Activated naive CD8-positive, alpha-beta T cell treated with anti-CD3 and anti-CD28 coated beads, Interleukin-2, amount 50 U/mL, for 24 hours (primary cell): ENCODE measurements around the gene STARD9.
A peak's percentile ranks its signal among the peaks of the same experiment; 100 is the strongest.
"Not testable (repeated sequence)": the region's sequence is repeated elsewhere in the genome, so short reads cannot be mapped to it uniquely, and the experiment has no call there.

ENCODE experiments used
- ATAC-seq: fragments of 150-1000 bp; cut with Tn5 transposase; one replicate; pipeline ENCODE4 v1.10.0; 2021
- DNase-seq: peaks from one replicate; pipeline ENCODE4 v3.0.0; 2021
- H3K27ac Mint-ChIP-seq: one replicate; pipeline ENCODE4 v1.8.0; 2021; ENCODE audit warnings: mild to moderate bottlenecking, mixed read lengths
- H3K27me3 Mint-ChIP-seq: one replicate; pipeline ENCODE4 v1.8.0; 2021; ENCODE audit warnings: mixed read lengths
- H3K36me3 Mint-ChIP-seq: one replicate; pipeline ENCODE4 v1.8.0; 2021; ENCODE audit warnings: low read depth, mixed read lengths
- H3K4me1 Mint-ChIP-seq: one replicate; pipeline ENCODE4 v1.8.0; 2021; ENCODE audit warnings: mixed read lengths
- H3K4me3 Mint-ChIP-seq: one replicate; pipeline ENCODE4 v1.8.0; 2021; ENCODE audit warnings: mild to moderate bottlenecking, moderate library complexity, mixed read lengths
- H3K9me3 Mint-ChIP-seq: one replicate; pipeline ENCODE4 v1.8.0; 2021; ENCODE audit warnings: mixed read lengths

Gene STARD9

GRCh38 chr15:42577514-42578031 is 2.2 kb downstream of the STARD9 start:
- DNase-seq (no peak), ATAC-seq (no peak)
- Mint-ChIP-seq H3K4me1 (peaks cover 49% of the 10 kb centered on the region), H3K9me3 (no peaks in the 10 kb centered on the region), H3K4me3 (no peak overlapping the region), H3K27me3 (peaks cover 12% of the 10 kb centered on the region), H3K27ac (no peak overlapping the region), H3K36me3 (no peaks in the 10 kb centered on the region)

- H3K9me3 Mint-ChIP-seq = no peaks in the 10 kb centered on the region
- ATAC-seq (no peak), DNase-seq (no peak)
- no peak overlapping the region for H3K4me3 Mint-ChIP-seq
- H3K27ac Mint-ChIP-seq = no peak overlapping the region
- peaks cover 49% of the 10 kb centered on the region for H3K4me1 Mint-ChIP-seq
- no peaks in the 10 kb centered on the region for H3K36me3 Mint-ChIP-seq
- peaks cover 12% of the 10 kb centered on the region for H3K27me3 Mint-ChIP-seq
Observed at GRCh38 chr15:42578984-42579537, 3.7 kb downstream of the STARD9 start.

GRCh38 chr15:42581272-42581730 is 5.9 kb downstream of the STARD9 start:
- Mint-ChIP-seq H3K4me1 (peaks cover 39% of the 10 kb centered on the region), H3K27ac (peak overlapping the region; percentile 50), H3K36me3 (peaks cover 2% of the 10 kb centered on the region), H3K9me3 (no peaks in the 10 kb centered on the region), H3K27me3 (peaks cover 9% of the 10 kb centered on the region), H3K4me3 (peak overlapping the region; percentile 78)
- peak; percentile 99 for ATAC-seq
- DNase-seq = peak; percentile 81

GRCh38 chr15:42582569-42583375 is 7.4 kb downstream of the STARD9 start:
- DNase-seq (no peak), ATAC-seq (no peak)
- peaks cover 5% of the 10 kb centered on the region for H3K27me3 Mint-ChIP-seq
- H3K36me3 Mint-ChIP-seq = peaks cover 4% of the 10 kb centered on the region
- H3K9me3 Mint-ChIP-seq = no peaks in the 10 kb centered on the region
- no peak overlapping the region for H3K27ac Mint-ChIP-seq
- H3K4me3 Mint-ChIP-seq = no peak overlapping the region
- H3K4me1 Mint-ChIP-seq = peaks cover 28% of the 10 kb centered on the region

- Mint-ChIP-seq H3K4me3 (no peak overlapping the region), H3K27ac (no peak overlapping the region), H3K36me3 (peaks cover 4% of the 10 kb centered on the region), H3K4me1 (peaks cover 23% of the 10 kb centered on the region), H3K27me3 (peaks cover 5% of the 10 kb centered on the region), H3K9me3 (no peaks in the 10 kb centered on the region)
- ATAC-seq (no peak), DNase-seq (no peak)
Observed at GRCh38 chr15:42584031-42584765, 8.8 kb downstream of the STARD9 start.

DNA sequence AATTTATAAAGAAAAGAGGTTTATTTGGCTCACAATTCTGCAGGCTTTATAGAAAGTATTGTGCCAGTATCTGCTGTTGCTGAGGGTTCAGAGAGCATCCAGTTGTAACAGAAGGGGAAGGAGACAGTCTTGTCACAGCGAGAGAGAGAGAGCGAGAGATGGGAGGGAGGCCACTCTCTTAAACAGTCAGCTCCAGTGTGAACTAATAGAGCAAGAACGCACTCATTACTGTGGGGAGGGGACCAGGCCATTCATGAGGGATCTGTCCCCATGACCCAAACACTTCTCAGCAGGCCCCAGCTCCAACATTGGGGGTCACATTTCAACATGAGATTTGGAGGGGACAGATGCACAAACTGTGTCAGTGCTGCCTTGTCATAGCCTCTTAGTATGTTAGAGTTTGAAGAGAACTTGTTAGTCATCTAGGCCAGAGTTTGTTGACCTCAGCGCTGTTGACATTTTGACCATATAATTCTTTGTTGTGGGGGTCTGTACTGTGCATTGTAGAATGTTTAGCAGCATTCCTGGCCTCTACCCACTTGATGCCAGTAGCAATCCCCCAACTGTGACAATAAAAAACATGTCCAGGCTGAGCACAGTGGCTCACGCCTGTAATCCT is 15.3 kb downstream of the STARD9 start:
- Mint-ChIP-seq H3K27ac (no peak overlapping the region), H3K4me1 (peaks cover 1% of the 10 kb centered on the region), H3K27me3 (no peaks in the 10 kb centered on the region), H3K9me3 (no peaks in the 10 kb centered on the region), H3K4me3 (no peak overlapping the region), H3K36me3 (peaks cover 6% of the 10 kb centered on the region)
- ATAC-seq (no peak), DNase-seq (no peak)

- Mint-ChIP-seq H3K27me3 (no peaks in the 10 kb centered on the region), H3K4me1 (peaks cover 1% of the 10 kb centered on the region), H3K27ac (no peak overlapping the region), H3K9me3 (no peaks in the 10 kb centered on the region), H3K36me3 (peaks cover 6% of the 10 kb centered on the region), H3K4me3 (no peak overlapping the region)
- DNase-seq (no peak), ATAC-seq (no peak)
Observed at GRCh38 chr15:42591238-42591934, 16.0 kb downstream of the STARD9 start.

GRCh38 chr15:42592716-42593115 is 17.3 kb downstream of the STARD9 start:
- H3K4me3 Mint-ChIP-seq = no peak overlapping the region
- H3K36me3 Mint-ChIP-seq = peaks cover 4% of the 10 kb centered on the region
- ATAC-seq (no peak), DNase-seq (no peak)
- H3K4me1 Mint-ChIP-seq = peaks cover 1% of the 10 kb centered on the region
- no peaks in the 10 kb centered on the region for H3K9me3 Mint-ChIP-seq
- no peak overlapping the region for H3K27ac Mint-ChIP-seq
- H3K27me3 Mint-ChIP-seq = no peaks in the 10 kb centered on the region

DNA sequence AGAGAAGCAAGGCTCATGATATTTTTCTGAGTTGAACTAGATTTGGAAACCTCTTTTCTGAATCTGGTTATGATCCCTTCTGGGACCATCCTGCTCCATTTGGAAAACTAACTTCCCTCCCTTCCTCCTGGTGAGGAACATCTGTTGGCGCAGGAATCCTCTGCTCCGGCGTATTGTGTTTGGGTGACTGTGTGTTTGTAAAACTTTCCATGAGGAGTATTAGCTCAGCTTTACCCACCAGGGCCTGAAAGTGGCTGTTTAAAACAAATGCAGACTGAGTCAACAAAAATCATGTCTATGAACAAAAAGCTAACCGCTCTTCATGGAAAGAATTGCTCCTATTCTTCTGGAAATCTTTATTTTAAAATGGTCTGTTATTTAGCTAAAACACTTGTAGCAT is 17.7 kb downstream of the STARD9 start:
- ATAC-seq (no peak), DNase-seq (no peak)
- no peak overlapping the region for H3K27ac Mint-ChIP-seq
- H3K4me3 Mint-ChIP-seq = no peak overlapping the region
- no peaks in the 10 kb centered on the region for H3K9me3 Mint-ChIP-seq
- peaks cover 4% of the 10 kb centered on the region for H3K36me3 Mint-ChIP-seq
- H3K4me1 Mint-ChIP-seq = peaks cover 1% of the 10 kb centered on the region
- no peaks in the 10 kb centered on the region for H3K27me3 Mint-ChIP-seq

DNA sequence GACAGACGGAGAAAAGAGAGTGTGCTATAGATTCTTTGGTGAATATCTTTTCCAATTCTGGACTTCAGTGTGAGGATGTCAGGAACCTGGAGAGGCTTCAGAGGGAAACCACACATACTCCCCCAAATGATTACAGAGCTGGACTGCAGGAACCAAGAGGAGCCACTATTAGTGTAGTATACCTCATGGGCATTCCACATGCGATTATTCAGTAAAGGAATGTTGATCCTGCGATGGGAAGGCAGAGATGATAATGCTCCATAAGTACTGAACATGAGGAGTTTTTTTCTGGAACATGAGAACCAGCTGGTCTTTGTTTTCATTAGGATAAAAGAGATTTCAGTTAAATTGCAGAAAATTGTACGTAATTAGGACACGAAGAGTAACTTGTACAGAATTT is 18.7 kb downstream of the STARD9 start:
- DNase-seq (no peak), ATAC-seq (no peak)
- Mint-ChIP-seq H3K27me3 (no peaks in the 10 kb centered on the region), H3K4me1 (peaks cover 1% of the 10 kb centered on the region), H3K9me3 (no peaks in the 10 kb centered on the region), H3K36me3 (peaks cover 4% of the 10 kb centered on the region), H3K4me3 (no peak overlapping the region), H3K27ac (no peak overlapping the region)

DNA sequence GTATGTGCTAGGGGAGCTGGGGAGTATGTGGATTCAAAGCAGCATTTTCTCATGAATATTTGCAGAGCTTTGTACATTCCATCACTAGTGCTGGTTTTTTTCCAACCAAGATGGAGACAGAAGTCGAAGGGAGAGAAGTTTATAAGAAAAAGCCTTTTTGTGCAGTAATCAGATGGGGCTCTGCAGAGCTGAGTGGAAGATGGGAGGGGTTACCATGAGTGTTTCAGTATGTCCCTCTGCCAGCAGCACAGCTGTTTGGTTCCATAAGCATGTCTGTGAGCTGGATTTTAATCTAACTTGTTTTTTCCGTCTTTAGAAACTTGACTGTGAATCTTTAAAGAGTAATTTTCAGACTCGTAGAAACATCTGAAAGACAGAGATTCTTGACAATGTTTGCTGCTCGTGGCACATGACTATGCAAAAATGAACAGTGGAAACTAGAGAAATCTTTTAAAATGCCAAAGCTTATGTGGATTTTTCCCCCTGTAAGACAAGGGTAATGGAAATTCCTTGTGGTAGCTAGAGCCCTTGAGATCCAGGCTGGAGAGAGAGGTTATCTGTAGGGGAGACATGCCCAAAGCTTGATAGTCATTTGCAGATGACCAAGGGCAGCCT is 20.3 kb downstream of the STARD9 start:
- Mint-ChIP-seq H3K4me3 (no peak overlapping the region), H3K9me3 (no peaks in the 10 kb centered on the region), H3K36me3 (peaks cover 3% of the 10 kb centered on the region), H3K4me1 (peaks cover 1% of the 10 kb centered on the region), H3K27me3 (no peaks in the 10 kb centered on the region), H3K27ac (no peak overlapping the region)
- ATAC-seq = no peak
- DNase-seq = no peak

- not testable (repeated sequence) for H3K27me3 Mint-ChIP-seq, H3K36me3 Mint-ChIP-seq, DNase-seq, H3K27ac Mint-ChIP-seq, H3K9me3 Mint-ChIP-seq, H3K4me3 Mint-ChIP-seq, ATAC-seq
- H3K4me1 Mint-ChIP-seq = peaks cover 23% of the 10 kb centered on the region
Observed at GRCh38 chr15:42601316-42601715, 25.9 kb downstream of the STARD9 start.

DNA sequence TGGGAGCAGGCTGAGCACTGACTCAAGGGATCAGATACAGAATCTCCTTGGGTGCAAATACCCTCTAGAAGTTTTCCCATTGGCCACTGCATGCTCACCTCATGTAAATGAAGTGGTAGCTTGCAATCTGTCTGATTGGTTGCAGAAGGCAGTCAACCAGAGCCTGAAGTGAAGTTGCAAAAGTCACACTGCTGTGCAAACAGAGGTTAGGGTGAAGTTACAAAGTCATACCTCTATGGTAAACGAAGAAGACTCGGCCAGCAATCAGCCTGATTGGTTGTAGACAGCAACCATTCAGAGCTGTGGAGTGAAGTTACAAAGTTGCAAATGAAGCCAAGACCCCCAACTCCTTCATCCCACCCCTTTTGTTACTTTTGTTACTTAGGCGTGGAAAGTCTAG is 27.1 kb downstream of the STARD9 start:
- no peaks in the 10 kb centered on the region for H3K27me3 Mint-ChIP-seq
- no peak overlapping the region for H3K27ac Mint-ChIP-seq
- ATAC-seq = no peak
- peaks cover 3% of the 10 kb centered on the region for H3K36me3 Mint-ChIP-seq
- peaks cover 33% of the 10 kb centered on the region for H3K4me1 Mint-ChIP-seq
- H3K4me3 Mint-ChIP-seq = no peak overlapping the region
- no peak for DNase-seq
- H3K9me3 Mint-ChIP-seq = no peaks in the 10 kb centered on the region

GRCh38 chr15:42603978-42604377 is 28.6 kb downstream of the STARD9 start:
- ATAC-seq (no peak), DNase-seq (no peak)
- peaks cover 3% of the 10 kb centered on the region for H3K36me3 Mint-ChIP-seq
- H3K27ac Mint-ChIP-seq = no peak overlapping the region
- no peaks in the 10 kb centered on the region for H3K9me3 Mint-ChIP-seq
- H3K4me1 Mint-ChIP-seq = peaks cover 47% of the 10 kb centered on the region
- no peaks in the 10 kb centered on the region for H3K27me3 Mint-ChIP-seq
- H3K4me3 Mint-ChIP-seq = no peak overlapping the region
